IPS-18a (cell line): Measurements from ENCODE around the gene ARHGAP40.

Source experiments
- H3K27ac ChIP-seq: one replicate; pipeline ENCODE4 v1.5.1; 2013; ENCODE audit warnings: low read length
- H3K27me3 ChIP-seq: one replicate; pipeline ENCODE4 v1.6.1; 2013; ENCODE audit warnings: mild to moderate bottlenecking, low read length; ENCODE audit not compliant: control insufficient read depth, insufficient read depth
- H3K36me3 ChIP-seq: one replicate; pipeline ENCODE4 v1.6.1; 2013; ENCODE audit warnings: low read depth, low read length; ENCODE audit not compliant: control insufficient read depth
- H3K4me1 ChIP-seq: one replicate; pipeline ENCODE4 v1.6.1; 2013; ENCODE audit warnings: low read depth, low read length; ENCODE audit not compliant: control insufficient read depth
- H3K4me3 ChIP-seq: one replicate; pipeline ENCODE4 v1.5.1; 2013; ENCODE audit warnings: low read length
- H3K9ac ChIP-seq: one replicate; pipeline ENCODE4 v1.6.1; 2013; ENCODE audit warnings: mild to moderate bottlenecking, low read length, moderate library complexity
- H3K9me3 ChIP-seq: one replicate; pipeline ENCODE4 v1.6.1; 2013; ENCODE audit warnings: low read depth, low read length; ENCODE audit not compliant: control insufficient read depth

The ARHGAP40 gene

GRCh38 chr20:38573413-38573812 lies 28.2 kb upstream of the ARHGAP40 start:
- H3K4me3 ChIP-seq = no peak overlapping the region
- H3K9me3 ChIP-seq = no peaks in the 10 kb centered on the region
- no peaks in the 10 kb centered on the region for H3K27me3 ChIP-seq
- no peaks in the 10 kb centered on the region for H3K4me1 ChIP-seq
- no peak overlapping the region for H3K27ac ChIP-seq
- H3K9ac ChIP-seq = no peak overlapping the region
- peaks cover 43% of the 10 kb centered on the region for H3K36me3 ChIP-seq

DNA sequence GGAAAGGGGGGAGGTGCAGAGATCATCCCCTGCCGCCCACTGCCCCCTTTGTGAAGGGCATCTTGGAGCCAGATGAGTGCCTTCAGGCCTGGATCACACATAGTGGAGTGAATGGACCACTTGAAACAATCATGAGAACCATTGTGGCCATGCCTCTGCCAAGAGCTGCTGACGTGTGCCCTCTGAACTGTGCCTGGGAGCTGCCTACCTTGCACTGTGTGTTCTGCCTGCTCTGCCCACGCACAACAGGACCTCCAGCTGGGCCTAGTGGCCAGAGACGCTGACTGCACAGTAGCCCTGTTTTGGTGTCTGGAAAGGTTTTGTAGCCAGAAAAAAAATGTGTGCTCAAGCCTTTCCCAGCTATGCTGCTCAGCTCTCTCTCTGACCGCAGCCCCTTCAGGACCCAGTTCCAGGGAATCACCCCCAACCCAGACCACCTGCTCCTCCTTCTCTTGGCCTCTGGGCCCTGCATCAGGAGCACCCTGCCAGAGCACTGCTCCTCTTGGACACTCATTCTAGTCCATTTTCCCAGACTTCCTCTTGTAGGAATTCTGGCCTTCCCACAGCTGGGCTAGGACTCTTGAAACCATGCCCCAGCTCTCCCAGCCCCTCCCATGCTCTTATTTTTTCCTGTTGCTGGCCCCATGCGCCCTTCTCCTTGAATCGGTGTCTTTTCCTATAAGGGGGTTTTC lies 22.2 kb upstream of the ARHGAP40 start:
- H3K4me3 ChIP-seq = no peak overlapping the region
- no peak overlapping the region for H3K9ac ChIP-seq
- no peaks in the 10 kb centered on the region for H3K4me1 ChIP-seq
- no peaks in the 10 kb centered on the region for H3K27me3 ChIP-seq
- H3K27ac ChIP-seq = no peak overlapping the region
- H3K36me3 ChIP-seq = peaks cover 15% of the 10 kb centered on the region
- H3K9me3 ChIP-seq = no peaks in the 10 kb centered on the region

- peaks cover 12% of the 10 kb centered on the region for H3K36me3 ChIP-seq
- H3K4me1 ChIP-seq = no peaks in the 10 kb centered on the region
- H3K27me3 ChIP-seq = no peaks in the 10 kb centered on the region
- H3K4me3 ChIP-seq = no peak overlapping the region
- no peak overlapping the region for H3K27ac ChIP-seq
- no peak overlapping the region for H3K9ac ChIP-seq
- H3K9me3 ChIP-seq = no peaks in the 10 kb centered on the region
Measured at GRCh38 chr20:38579921-38580320, 21.7 kb upstream of the ARHGAP40 start.

DNA sequence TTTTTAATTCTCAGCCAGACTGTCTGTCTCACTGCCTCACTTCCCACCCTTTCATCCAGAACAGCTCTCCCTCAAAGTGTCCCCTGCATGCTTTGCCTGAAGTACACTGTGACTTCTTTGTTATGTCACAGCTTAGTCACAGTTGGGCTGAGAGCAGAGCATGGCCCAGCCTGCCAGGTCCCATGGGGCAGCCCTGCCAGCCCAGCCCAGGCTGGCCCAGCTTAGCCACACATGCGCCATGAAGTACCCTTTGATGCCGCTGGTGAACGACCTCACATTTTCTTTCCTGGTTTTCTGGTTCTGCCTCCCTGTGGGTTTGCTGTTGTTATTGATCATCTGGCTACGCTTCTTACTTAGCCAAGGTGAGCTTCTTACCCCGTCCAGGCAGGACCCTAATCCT lies 20.6 kb upstream of the ARHGAP40 start, which contains the start of gene ADIG:
Gene ADIG (plus strand): TSS at position 185 of the 400 bp plus-strand sequence. CDS start 54 bp downstream, at position 239.
- Histone ChIP-seq H3K27ac (no peak within 1 kb of the TSS), H3K27me3 (no peaks in the 10 kb centered on the region), H3K9me3 (no peaks in the 10 kb centered on the region), H3K4me3 (no peak within 1 kb of the TSS), H3K36me3 (peaks cover 1% of the 10 kb centered on the region), H3K4me1 (no peaks in the 10 kb centered on the region), H3K9ac (no peak within 1 kb of the TSS)

- Histone ChIP-seq H3K27ac (no peak overlapping the region), H3K4me1 (no peaks in the 10 kb centered on the region), H3K9ac (no peak overlapping the region), H3K4me3 (no peak overlapping the region), H3K36me3 (no peaks in the 10 kb centered on the region), H3K27me3 (no peaks in the 10 kb centered on the region), H3K9me3 (no peaks in the 10 kb centered on the region)
Measured at GRCh38 chr20:38581830-38582358, 19.7 kb upstream of the ARHGAP40 start.

- Histone ChIP-seq H3K9me3 (no peaks in the 10 kb centered on the region), H3K27me3 (no peaks in the 10 kb centered on the region), H3K9ac (no peak overlapping the region), H3K27ac (no peak overlapping the region), H3K36me3 (no peaks in the 10 kb centered on the region), H3K4me3 (no peak overlapping the region), H3K4me1 (no peaks in the 10 kb centered on the region)
Measured at GRCh38 chr20:38583306-38583705, 18.3 kb upstream of the ARHGAP40 start.

GRCh38 chr20:38584099-38584763 lies 17.4 kb upstream of the ARHGAP40 start:
- Histone ChIP-seq H3K27ac (no peak overlapping the region), H3K4me1 (no peaks in the 10 kb centered on the region), H3K27me3 (no peaks in the 10 kb centered on the region), H3K4me3 (no peak overlapping the region), H3K9me3 (no peaks in the 10 kb centered on the region), H3K9ac (no peak overlapping the region), H3K36me3 (no peaks in the 10 kb centered on the region)

DNA sequence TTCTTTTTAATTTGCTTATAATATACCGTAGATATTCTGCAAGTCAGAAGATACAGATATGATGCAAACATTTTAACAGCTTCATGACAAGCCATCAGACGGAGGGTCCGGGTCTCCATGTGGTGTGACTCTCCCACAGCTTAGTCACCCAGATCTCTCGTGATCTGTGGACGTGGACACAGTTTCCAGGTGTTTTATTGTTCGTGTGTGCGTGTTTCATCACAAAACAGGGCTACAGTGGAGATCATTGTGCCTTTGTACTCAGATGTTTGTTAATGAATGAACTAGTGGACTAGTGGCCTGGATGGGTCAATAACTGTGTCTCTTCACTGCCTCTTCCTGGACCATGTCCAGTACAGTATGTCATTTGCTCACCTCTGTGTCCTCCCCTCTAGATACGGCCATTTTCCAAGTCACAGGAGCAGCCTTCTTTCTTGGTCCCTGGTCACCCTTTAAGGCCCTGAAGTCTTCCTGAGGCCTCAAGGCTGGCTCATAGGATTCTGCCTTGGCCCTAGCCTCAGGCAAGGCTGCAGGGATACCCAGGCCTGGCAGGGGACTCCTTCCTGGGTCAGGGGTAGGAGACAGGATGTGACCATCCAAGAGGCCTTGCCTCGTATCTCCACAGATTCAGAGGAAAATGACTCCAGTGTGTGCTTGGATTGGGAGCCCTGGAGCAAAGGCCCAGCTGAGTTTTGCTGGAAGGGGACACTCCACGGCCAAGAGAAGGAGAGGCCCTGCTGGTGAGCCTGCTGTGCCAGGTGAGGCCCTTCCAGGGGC lies 16.0 kb upstream of the ARHGAP40 start:
- H3K27me3 ChIP-seq = no peaks in the 10 kb centered on the region
- no peaks in the 10 kb centered on the region for H3K4me1 ChIP-seq
- no peaks in the 10 kb centered on the region for H3K9me3 ChIP-seq
- H3K9ac ChIP-seq = no peak overlapping the region
- H3K4me3 ChIP-seq = no peak overlapping the region
- no peak overlapping the region for H3K27ac ChIP-seq
- no peaks in the 10 kb centered on the region for H3K36me3 ChIP-seq

GRCh38 chr20:38586181-38586525 lies 15.5 kb upstream of the ARHGAP40 start:
- Histone ChIP-seq H3K27me3 (no peaks in the 10 kb centered on the region), H3K36me3 (no peaks in the 10 kb centered on the region), H3K9ac (no peak overlapping the region), H3K4me1 (no peaks in the 10 kb centered on the region), H3K27ac (no peak overlapping the region), H3K4me3 (no peak overlapping the region), H3K9me3 (no peaks in the 10 kb centered on the region)

GRCh38 chr20:38588303-38588702 lies 13.3 kb upstream of the ARHGAP40 start:
- no peaks in the 10 kb centered on the region for H3K9me3 ChIP-seq
- H3K9ac ChIP-seq = no peak overlapping the region
- no peaks in the 10 kb centered on the region for H3K27me3 ChIP-seq
- no peak overlapping the region for H3K27ac ChIP-seq
- H3K4me3 ChIP-seq = no peak overlapping the region
- H3K4me1 ChIP-seq = peaks cover 6% of the 10 kb centered on the region
- H3K36me3 ChIP-seq = no peaks in the 10 kb centered on the region

DNA sequence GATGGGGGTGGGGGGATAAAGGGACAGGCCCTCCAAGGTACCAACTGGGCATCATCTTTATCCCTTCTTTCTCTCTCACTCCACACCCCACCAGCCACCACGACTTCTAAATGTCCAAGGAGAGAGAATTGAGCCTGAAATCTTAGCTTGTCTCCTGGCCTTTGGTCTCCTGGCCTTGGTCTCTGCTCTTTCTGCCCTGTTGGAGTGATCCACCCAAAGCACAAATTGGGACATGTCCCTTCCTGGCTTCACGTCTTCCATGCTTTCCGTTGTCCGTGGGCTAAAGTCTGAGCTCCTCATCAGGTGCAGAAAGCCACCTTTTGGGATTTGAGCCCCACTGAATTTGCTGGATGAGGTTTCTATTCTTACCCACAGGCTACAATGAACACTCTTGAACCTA lies 12.3 kb upstream of the ARHGAP40 start:
- no peaks in the 10 kb centered on the region for H3K36me3 ChIP-seq
- H3K27me3 ChIP-seq = no peaks in the 10 kb centered on the region
- no peaks in the 10 kb centered on the region for H3K9me3 ChIP-seq
- H3K4me1 ChIP-seq = peaks cover 6% of the 10 kb centered on the region
- no peak overlapping the region for H3K4me3 ChIP-seq
- no peak overlapping the region for H3K27ac ChIP-seq
- H3K9ac ChIP-seq = no peak overlapping the region
